Measurements from ENCODE around the gene STS.

STS gene

GRCh38 chrX:7139202-7140081, 8.1 kb upstream of the STS start:
- intact Hi-C loops (cut with DNase I) = no loop called here

GRCh38 chrX:7143076-7143475, 4.4 kb upstream of the STS start:
- intact Hi-C loops (cut with DNase I) = no loop called here
- no peak for DNase-seq

More at GRCh38 chrX:7139202-7140081, 8.1 kb upstream of the STS start:
- DNase-seq = no peak

- DNase-seq = no peak
- intact Hi-C loops (cut with DNase I) = no loop called here
These were observed 3.5 kb upstream of the STS start for GRCh38 chrX:7143941-7144525.

DNA sequence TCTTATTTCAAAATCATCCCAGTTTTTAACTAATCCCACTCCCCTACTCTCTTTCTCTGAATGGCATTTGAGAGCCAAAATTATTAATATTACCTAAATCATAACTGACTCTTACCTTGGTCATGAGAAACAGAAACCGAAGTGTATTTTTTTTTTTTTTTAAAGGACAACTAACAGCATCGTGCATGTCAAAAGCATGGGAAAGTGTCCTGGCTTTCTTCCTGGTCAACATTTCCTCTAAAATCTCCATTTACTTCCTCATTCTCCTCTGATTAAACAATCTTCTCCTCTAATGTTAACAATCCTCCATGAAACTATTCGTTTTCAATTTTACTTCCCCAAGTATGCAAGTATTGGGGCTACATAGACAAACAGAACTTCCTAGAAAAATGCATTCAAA, 2.1 kb upstream of the STS start:
- intact Hi-C loops (cut with DNase I) = no loop called here
- DNase-seq = no peak

DNA sequence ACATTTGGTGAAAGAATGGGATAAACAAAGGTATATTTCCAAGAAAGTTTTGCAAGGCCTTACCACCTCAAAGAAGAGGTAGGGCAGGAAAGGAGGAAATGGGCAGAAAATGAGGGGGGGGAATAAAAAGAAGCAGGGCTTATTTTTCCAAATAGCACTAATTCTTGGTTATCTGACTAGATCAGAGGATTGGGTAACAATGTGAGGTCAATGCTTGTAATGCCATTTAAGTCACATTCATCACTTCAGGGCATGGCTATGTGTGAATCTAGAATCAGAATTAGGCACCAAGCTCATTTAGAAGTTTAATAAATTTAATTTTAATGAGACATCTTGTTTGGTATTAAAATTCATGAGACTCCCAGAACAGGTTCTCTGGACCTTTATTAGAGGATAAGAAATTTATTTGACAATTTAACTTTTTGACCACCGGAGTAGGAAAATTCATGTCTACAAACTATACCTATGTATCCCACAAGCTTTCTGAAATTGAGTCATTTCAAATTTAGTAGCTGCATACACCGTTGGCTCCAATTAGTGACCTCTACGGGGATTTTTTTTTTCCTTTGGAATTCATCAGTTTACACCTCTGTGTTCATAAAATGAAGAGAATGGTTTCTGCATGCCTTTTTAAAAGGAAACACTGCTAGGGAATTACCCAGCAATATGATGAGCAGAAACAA, 1.4 kb upstream of the STS start:
- DNase-seq = no peak
- intact Hi-C loops (cut with DNase I) = no loop called here

DNA sequence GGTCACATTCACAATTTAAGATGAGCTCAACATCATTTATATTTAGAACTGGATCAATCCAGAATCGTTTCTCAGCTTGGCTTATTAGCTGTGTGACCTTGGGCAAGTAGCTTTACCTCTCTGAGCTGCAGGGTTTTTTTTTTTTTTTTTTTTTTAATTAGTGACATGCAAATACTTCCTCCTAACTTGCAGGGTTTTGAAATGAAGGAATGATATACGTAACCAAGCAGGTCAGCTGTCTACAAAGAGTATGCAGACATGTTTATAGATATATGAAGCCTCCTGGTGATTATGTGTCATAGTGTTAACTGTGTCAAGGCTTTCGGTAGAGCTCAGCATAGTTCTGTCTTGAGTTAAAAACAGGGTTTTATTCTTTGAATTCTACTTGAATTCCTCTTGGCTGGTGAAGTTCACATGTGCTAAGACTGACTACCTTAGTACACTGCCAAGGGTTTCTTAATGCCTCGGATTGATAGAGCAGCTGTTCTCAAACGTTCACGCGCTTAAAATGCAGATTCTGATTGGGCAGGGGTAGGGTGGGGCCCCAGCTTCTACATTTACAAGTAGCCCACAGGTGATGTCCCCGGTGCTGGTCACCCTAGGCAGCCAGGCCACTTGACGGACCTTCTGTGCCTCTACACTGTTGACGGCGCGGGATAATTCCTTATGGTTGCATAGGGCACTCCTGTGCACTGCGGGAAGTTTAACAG, 654 bp upstream of the STS start:
- peak in 2 of 10 donors; percentile 4 to 85 for DNase-seq
- intact Hi-C loops (cut with DNase I) = no loop called here

GRCh38 chrX:7147978-7148854, 704 bp downstream of the STS start, which contains the start of gene PUDP:
Gene PUDP, minus strand, starts transcription at chrX:7148153. Its CDS starts 40 bp downstream, at chrX:7148113.
- DNase-seq = peak; percentile 69 to 98 (median 84)
- intact Hi-C loops (cut with DNase I) = no loop called here

- intact Hi-C loops (cut with DNase I) = no loop called here
These were observed 1.9 kb downstream of the STS start for GRCh38 chrX:7149411-7149810.

DNA sequence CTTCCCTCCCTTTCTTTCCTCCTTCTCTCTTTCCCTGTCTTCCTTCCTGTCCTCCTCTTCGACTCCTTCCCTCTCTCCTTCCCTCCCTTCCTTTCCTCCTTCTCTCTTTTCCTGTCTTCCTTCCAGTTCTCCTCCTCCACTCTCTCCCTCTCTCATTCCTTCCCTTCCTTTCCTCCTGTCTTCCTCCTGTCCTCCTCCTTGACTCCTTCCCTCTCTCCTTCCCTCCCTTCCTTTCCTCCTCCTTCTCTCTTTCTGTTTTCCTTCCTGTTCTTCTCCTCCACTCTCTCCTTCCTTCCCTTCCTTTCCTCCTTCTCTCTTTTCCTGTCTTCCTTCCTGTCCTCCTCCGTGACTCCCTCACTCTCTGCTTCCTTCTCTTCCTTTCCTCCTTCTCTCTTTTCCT, 5.7 kb downstream of the STS start:
- intact Hi-C loops (cut with DNase I) = no loop called here
- no peak for DNase-seq

More at GRCh38 chrX:7149411-7149810, 1.9 kb downstream of the STS start:
- no peak for DNase-seq

- no peak for DNase-seq
- intact Hi-C loops (cut with DNase I) = no loop called here
These were observed 6.6 kb downstream of the STS start for GRCh38 chrX:7154041-7154597.

GRCh38 chrX:7155163-7155562, 7.7 kb downstream of the STS start:
- DNase-seq = no peak
- intact Hi-C loops (cut with DNase I) = no loop called here

DNA sequence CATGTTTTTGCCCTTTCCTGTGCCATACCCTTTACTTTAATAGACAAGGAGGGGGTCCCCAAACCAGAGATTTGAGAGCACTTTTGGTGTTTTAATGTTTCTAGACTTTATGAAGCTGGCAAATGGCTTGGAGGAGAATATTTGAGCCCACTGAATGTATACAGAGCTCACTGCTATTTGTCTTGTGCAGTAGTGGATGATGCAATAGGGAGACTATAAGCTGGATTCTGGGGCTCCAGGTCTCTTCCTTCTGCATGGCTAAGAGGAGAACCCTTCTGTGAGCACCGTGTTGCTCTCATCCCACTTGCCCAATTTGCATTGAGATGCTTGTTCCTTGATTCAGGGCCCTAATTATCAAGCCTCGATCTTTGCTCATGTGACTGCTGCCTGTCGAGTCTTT, 9.4 kb downstream of the STS start:
- intact Hi-C loops (cut with DNase I) = no loop called here
- DNase-seq = no peak

DNA sequence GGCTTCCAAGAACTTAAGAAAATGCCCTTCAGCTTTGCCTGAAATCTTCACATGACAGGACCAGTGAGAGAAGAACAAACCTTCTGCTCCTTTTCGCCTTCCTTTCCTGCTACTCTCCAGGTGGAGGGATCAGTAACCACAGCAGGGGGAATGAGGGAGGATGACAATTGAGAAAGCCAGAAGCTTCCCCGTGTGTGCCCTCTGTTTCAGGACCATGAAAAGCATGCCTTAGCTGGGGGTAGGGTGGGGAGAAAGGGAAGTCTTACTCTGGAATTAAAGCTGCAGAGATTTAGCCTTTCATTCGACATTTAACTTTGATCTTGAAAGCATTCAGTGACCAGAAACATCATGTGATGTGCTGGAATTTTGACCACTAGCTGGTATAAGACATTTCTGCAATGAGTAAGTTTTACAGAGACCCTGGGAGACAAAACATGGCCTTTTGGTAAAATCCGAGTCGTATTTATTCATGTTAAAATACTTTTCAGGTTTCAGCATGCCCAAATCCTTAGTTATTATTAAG, 11.0 kb downstream of the STS start:
- DNase-seq = no peak
- intact Hi-C loops (cut with DNase I) = no loop called here

- DNase-seq = no peak
- intact Hi-C loops (cut with DNase I) = no loop called here
These were observed 11.8 kb downstream of the STS start for GRCh38 chrX:7159149-7159861.

DNA sequence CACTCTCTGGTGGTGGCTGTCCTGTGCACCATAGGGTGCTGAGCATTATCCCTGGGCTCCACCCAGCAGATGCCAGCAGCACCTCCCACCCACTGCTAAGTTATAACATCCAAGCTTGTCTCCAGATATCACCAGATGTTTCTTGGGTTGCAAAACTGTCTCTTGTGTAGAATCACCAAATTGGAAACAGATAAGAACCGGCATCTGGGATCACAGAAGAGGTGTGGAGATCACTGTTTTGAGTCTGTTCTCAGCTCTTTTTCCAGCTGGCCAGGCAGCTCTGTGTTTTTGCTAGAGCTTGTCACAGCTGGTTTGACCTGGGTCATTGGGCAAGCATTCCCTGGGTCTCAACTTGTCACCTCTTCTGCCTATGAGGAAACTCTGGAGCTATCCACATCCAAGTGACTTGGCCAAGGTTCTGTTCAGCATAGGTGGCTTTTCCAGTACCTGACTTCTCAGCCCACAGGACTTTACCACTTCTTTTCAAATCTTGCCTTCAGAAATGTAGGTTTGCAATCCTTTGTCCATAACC, 15.7 kb downstream of the STS start:
- no peak for DNase-seq
- intact Hi-C loops (cut with DNase I) = no loop called here

GRCh38 chrX:7164174-7164573, 16.7 kb downstream of the STS start:
- no peak for DNase-seq
- intact Hi-C loops (cut with DNase I) = no loop called here

- intact Hi-C loops (cut with DNase I) = no loop called here
- no peak for DNase-seq
These were observed 20.9 kb downstream of the STS start for GRCh38 chrX:7168371-7168770.

GRCh38 chrX:7169627-7170026, 22.1 kb downstream of the STS start:
- no peak for DNase-seq
- intact Hi-C loops (cut with DNase I) = no loop called here

Measured in posterior cingulate gyrus (tissue), 11 donors.